CD4-positive, alpha-beta T cell treated with Interleukin-15 for 4 hours (primary cell): ENCODE measurements around the gene IFI35.
A peak's percentile ranks its signal among the peaks of the same experiment; 100 is the strongest.
"Not testable (repeated sequence)": the region's sequence is repeated elsewhere in the genome, so short reads cannot be mapped to it uniquely, and the experiment has no call there.

ENCODE experiments used
- DNase-seq: peaks from one replicate; pipeline ENCODE4 v3.0.0-alpha.2; 2020; ENCODE audit warnings: low spot score

Gene IFI35

DNA sequence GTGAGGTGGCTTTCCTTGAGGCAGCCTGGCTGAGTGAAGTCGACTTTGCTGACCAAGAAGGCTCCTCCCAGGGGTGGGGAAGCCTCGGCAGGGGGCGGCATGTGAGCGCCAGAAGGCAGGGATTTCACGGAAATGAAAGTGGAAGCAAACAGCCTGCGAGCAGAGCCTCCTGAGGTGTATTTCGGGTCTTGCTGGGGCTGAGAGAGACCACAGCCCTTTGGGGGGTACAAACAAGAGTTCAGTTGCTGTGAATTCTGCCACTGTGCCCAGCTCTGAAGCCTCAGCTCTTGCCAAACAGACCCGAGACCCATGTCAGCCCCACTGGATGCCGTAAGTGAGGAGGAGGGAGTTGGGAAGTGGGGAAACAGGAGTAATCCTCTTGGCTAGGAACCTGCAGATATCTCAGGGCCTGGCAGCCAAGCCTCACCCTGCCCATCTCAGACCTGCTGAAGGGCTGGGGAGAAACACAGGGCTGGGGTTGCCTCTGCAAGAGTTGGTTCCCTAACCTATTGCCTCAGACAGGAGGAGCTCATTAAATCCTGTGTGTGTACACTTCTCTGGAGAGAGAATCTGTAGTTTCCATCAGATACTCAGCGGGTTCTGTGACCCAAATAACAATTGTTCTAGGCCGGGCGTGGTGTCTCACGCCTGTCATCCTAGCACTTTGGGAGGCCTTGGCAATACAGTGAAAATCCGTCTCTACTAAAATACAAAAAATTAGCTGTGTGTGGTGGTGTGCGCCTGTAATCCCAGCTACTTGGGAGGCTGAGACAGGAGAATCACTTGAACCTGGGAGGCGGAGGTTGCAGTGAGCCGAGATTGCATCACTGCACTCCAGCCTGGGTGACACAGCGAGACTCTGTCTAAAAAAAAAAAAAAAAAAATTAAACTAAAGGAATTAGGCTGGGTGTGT lies at the start of gene IFI35:
IFI35 (plus strand) TSS at position 146 of the 913 bp plus-strand sequence; CDS start at position 310, 164 bp downstream.
- peak; percentile 87 for DNase-seq

DNA sequence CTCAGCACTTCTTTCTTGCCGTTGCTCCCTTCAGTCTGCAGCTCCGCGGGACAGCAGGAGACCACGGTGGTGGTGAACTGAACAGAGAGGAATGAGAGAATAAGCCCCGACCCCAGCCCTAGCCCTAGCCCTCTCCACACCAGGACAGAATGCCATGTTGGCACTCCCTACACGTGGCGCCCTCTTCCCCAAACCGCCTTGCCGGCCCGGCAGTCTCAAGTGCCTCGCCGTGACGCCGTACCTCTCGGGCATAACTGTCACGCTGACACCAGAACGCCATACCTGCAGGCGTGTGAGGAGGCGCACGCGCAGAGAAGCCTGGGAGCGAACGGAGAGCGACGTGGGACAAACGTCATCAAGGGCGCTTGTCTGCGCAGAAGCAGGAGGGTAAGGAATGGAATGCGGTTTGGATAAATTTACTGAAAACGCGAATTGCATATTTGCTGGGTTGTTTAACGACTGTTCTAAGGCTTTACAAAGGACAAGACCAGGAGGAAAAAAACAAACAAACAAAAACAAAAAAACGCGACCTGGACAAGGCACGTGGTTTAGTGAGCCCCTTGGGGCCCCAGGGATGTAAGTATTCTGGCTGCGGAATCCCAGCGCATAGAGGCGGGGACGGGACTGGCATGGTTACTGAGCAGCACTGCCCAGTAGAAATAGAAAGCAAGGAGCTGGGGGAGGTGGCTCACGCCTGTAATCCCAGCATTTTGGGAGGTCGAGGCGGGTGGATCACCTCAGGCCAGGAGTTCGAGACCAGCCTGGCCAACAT lies 42.2 kb upstream of the IFI35 start, which contains the start of gene AARSD1:
AARSD1 (minus strand) TSS at position 294 of the 772 bp plus-strand sequence; CDS start at position 280, 14 bp downstream.
- peak; percentile 92 for DNase-seq

DNA sequence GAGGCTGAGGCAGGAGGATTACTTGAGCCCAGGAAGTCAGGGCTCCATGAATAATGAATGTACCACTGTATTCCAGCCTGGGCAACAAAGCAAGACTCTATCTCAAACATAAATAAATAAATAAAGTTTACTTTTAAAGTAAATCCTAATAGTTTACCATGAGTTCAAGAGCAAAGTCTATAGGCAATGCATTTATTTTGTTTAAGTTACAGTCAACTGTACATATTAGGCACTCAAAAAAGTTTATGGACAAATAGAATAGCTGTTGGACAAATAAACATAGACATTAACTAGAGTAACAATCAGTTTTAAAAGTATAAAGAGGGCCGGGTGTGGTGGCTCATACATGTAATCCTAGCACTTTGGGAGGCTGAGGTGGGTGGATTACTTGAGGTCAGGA lies 38.7 kb upstream of the IFI35 start:
- no peak for DNase-seq

DNA sequence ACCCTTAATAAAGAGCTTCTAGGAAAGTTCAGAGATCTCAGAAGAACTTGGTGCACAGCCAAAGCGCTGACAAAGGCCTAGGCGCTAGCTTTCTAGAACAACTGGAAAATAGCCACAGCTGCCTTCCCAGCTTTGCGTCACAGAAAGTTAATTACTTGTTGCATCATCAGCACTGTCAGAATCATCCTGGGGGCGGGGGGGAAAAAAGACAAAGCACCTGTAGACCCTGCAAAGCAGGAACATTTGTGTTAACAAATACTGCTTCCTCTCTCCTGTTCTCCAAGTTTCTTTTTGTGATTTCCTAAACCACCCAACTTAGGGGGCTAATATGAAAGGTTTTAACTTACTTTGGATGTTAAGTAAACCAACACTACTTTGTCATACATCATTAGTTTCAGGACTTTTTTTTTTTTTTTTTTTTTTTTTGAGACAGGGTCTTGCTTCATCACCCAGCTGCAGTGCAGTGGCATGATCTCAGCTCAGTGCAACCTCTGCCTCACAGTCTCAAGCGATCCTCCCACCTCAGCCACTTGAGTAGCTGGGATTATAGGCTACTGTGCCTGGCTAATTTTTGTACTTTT lies 37.5 kb upstream of the IFI35 start:
- no peak for DNase-seq

DNA sequence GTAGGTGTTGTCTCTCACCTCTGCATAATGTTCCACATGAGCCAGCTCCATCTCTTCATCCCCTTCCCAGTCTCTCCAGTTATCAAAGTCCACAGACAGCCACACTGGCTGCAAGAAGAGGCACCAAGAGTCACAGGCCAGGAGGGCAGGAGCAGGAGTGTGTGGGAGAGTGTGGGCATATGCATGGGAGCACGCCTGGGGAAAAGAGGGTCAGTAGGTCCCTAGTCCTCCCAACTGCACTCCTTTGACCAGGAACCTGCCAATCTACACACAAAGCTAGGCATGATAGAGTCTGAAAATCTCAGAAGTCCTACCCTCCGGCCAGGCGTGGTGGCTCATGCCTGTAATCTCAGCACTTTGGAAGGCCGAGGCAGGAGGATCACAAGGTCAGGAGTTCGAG lies 35.0 kb upstream of the IFI35 start:
- no peak for DNase-seq

DNA sequence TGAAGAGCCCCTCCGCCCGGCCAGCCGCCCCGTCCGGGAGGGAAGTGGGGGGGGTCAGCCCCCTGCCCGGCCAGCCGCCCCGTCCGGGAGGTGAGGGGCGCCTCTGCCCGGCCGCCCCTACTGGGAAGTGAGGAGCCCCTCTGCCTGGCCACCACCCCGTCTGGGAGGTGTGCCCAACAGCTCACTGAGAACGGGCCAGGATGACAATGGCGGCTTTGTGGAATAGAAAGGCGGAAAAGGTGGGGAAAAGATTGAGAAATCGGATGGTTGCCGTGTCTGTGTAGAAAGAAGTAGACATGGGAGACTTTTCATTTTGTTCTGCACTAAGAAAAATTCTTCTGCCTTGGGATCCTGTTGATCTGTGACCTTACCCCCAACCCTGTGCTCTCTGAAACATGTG lies 33.3 kb upstream of the IFI35 start:
- not testable (repeated sequence) for DNase-seq

DNA sequence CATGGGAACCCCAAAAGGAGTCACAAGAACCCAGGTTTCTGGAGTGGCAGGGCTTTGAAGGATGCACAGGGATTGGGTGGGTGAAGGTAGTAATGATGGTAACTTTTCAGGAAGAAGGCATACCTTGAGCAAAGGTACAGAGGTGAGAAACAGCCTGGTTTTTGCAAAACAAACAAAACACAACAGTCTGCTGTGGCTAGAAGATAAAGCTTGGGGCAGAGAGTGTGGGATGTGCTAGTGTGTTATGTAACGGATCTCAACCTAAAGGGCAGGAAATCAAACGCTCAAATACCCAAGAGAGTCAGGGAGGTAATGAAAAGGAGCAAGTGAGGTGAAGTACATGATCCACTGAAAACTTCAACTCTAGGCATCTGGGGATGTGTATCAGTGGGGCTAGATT lies 31.3 kb upstream of the IFI35 start:
- DNase-seq: no peak

DNA sequence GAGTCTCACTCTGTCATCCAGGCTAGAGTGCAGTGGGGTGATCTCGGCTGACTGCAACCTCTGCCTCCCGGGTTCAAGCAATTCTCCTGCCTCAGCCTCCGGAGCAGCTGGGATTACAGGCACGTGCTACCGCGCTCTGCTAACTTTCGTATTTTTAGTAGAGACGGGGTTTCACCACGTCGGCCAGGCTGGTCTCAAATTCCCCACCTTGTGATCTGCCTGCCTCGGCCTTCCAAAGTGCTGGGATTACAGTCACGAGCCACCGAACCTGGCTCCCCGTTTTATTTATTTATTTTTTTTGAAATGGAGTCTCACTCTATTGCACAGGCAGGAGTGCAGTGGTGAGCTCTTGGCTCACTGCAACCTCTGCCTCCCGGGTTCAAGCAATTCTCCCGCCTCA lies 30.9 kb upstream of the IFI35 start:
- not testable (repeated sequence) for DNase-seq

DNA sequence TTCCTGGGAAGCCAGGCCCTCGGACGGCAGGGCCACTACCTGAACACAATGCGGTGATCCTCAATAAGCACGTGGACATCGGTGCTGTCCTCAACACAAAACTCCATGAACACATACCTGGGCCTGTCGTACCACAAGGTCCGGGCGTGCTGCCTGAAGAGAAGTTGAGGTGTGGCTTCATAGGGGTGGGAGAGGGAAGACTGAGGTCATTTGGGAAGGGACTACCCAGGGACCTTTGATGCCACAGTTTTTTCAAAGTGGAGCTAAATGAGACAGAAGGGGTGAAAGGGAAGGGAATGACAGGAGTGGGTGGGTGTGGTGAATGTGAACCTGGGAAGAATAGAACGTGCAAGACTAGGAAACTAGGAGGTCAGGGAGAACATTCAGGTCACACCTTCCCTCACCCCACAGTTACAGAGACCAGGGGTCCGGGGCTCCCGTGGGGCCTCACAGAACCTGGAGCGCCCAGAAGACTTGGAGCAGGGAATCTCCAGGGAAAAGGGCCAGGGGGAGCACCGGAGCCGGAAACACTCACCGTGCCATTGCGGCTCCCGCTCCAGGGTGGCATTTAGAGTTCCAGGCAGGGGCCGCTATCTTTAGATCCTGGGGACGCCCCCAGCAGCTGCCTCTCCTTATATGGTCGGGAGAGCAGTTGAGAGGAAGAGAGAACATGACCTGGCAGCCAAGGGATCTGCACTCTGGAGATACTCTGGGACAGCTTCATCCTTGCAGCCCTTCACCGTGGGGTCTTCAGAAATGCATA lies 26.9 kb upstream of the IFI35 start, which contains the start of gene PTGES3L:
PTGES3L (minus strand) TSS at position 570 of the 763 bp plus-strand sequence; CDS start at position 543, 27 bp downstream.
- DNase-seq: no peak

DNA sequence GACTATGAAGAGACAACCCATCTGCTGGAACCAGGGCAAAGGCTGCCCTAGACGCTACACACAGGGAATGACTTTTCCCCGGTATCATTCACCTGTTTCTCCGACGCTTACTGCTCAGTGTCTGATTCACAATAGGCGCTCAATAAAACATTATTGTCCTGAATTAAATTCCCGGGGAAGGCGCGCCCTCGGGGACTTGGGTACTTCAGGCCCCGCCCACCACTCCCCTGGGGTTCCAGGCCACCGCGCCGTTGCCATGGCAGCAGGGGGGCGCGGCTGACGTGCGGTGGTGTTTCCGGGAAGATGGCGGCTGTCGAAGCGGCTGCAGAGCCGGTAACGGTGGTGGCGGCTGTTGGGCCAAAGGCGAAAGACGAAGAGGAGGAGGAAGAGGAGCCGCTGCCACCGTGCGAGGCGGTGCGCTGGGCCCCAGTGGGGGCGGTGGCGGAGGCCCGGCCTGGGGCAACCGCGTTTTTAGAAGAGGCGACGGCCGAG lies 26.3 kb upstream of the IFI35 start, which contains the start of gene RUNDC1:
RUNDC1 (plus strand) TSS at position 292 of the 492 bp plus-strand sequence; CDS start at position 304, 12 bp downstream.
- DNase-seq: peak; percentile 89

DNA sequence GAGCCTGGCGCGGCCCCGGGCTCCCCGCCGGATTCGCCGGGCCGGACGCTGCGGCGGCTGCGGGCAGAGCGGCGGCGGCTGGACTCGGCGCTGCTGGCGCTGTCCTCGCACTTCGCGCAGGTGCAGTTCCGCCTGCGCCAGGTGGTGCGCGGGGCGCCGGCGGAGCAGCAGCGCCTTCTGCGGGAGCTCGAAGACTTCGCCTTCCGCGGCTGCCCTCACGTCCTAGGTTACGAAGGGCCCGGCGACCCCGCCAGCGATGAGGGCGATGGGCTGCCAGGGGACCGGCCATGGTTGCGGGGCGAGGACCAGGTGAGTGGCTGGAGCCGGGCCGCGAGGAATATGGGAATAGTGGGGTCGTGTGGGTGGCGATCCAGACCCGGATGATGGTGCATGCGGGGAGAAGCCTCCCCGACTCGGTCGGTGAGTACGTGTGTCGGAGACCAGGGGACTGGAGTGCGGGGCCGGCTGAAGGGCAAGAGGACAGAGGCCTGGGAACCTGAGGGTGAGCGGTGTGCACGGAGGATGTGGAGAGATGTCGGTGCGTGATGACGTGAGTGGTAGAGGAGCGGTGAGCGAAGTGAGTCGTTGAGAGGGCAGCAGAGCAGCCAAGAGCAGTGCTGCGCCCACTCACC lies 25.7 kb upstream of the IFI35 start:
- peak; percentile 37 for DNase-seq

DNA sequence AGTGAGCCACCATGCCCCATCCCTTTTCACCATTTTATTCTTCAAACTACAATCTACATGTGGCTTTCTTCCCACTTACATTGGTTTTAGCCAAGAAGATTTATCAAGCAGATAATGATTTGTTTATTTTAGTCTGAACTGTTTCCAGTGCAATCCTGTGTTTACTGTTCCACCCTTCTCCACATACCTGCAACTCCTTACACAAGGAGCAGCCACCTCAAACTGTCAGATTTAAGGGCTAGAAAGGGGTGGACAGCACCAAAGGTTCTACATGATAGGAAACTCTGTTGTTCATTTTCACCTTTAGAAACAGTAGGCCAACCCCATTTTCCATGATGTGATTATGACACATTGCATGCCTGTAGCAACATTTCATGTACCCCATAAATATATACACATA lies 24.3 kb upstream of the IFI35 start:
- no peak for DNase-seq

DNA sequence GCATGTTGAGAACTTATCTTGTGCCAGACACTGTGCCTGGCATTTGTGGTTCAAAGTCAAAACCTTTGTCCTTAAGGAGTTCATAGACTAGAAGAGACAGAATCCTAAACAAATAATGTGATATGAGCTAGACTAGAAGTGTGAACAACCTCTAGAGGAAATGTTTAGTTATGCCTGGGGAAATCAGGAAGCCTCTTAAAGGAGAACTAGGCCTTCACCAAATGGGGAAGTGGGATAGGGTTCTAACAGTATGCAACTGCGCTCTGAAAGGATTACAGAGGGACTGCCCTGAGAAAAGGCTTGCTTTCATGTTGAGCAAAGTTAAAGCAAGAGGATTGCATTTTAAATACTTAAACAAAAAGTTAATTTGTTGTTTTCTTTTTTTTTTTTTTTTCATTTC lies 21.4 kb upstream of the IFI35 start:
- no peak for DNase-seq

DNA sequence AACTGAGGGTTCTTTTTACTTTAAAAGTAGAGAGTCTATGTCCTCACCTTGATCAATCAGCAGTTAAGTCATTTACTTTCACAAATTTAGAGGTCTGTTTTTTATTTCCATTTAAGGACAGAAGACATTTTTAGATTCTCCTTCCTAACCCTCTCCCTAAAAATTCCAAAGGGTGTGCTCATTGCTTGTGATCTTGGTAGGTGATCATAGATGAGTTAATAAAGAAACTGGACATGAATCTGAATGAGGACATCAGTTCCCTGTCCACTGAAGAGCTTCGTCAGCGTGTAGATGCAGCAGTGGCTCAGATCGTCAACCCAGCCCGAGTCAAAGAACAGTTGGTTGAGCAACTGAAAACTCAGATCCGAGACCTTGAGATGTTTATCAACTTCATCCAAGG lies 17.4 kb upstream of the IFI35 start:
- DNase-seq: no peak

DNA sequence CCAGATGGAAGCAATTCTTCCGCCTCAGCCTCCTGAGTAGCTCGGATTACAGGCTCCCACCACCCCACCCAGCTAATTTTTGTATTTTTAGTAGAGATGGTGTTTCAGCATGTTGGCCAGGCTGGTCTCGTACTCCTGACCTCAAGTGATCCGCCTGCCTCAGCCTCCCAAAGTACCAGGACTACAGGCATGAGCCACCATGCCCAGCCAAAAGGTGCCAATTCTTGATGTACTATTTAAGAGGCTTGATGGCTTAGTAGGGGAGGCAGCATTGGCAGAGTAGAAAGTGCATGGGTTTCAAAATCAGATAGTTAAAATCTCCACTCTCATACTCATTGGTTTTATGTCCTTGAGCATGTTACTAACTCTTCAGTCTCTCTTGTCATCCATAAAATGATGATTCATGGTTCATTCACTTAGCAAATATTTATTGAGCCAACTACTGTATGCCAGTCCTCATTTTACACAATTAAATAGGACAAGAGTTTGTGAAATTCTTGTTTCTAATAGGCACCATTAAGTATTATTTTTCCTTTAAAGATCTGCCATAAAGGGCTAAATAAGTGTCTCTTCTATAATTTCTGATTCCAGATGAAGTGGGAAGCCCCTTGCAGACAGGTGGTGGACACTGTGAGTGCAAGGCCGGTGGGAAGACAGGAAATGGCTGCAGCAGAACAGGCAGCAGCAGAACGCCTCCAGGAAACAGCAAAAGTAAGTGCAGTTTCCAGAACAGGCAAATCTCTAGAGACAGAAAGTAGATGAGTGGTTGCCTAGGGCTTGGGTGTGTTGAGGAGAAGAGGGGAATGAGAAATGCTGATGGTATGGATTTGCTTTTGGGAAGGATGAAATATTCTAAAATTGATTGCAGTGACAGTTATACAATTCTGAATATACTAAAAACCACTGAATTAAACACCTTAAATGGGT lies 16.6 kb upstream of the IFI35 start:
- no peak for DNase-seq

DNA sequence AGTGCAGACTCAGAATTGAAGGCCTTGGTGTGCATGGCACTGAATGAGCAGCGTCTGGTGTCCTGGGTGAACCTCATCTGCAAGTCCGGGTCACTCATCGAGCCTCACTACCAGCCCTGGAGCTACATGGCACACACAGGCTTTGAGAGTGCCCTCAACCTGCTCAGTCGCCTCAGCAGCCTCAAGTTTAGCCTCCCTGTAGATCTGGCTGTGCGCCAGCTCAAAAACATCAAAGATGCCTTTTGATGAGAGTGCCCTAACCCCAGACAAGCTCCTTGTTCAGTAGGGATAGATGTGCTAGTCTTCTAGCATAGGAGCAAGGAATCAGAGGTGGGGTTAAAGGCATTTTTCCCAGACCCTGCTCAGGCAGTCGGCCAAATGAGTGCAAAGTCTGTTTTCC lies 15.1 kb upstream of the IFI35 start:
- DNase-seq: no peak

DNA sequence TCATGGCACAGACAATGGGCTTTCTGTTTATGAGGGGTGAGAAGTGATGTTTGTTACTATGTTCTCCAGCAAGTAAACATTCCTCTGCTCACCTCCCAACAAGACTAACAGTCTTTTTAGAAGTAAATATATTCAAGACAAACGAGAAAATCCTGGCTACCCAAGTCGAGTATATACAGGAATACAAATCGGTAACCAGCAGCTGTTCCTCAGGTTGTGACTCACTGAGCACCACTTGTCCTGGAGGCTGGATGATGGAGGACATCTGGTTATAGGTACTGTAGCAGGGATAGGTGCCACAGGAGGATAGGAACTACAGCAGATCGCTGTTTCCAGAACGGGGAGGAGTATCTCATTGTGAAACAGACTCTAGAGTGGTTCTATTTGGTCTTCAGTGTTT lies 13.7 kb upstream of the IFI35 start:
- DNase-seq: no peak

DNA sequence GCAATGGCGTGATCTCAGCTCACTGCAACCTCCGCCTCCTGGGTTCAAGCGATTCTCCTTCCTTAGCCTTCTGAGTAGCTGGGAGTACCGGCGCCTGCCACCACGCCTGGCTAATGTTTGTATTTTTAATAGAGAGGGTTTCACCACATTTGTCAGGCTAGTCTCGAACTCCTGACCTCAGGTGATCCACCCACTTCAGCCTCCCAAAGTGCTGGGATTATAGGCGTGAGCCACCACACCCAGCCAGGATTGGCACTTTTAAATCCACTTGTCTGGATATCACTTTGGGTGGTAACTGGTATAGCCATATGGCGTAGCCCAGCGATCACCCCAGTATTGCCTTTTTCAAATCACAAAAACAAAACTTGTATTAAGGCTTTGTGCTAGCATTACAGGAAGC lies 12.7 kb upstream of the IFI35 start:
- not testable (repeated sequence) for DNase-seq

DNA sequence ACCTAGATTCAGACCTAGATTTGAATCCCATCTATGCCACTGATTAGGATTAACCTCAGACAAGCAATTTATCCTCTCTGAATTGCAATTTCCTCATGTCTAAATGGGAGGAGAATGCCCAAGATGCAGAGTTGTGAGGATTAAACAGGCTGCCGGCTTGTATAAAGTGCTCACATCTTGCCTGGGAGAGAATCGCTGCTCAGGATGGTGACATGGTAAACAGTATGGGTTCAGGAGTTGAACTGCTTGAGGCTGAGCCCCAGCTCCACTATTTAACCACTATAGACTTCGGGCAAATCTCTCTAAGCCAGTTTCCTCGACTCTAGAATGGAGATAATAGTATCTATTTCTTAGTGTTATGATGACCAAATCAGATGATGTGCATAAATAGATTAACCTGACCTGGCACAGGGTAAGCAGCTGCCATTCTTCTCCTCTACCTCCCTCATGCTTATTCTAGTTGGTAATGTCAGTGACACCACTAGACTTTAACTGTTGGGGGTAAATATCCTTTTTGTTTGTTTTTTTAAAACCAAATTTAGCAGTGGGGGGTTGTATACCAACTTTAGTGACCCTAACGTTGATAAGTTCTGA lies 9.1 kb upstream of the IFI35 start:
- DNase-seq: no peak
